Measurements from ENCODE around the gene RASL11A.

The RASL11A gene

DNA sequence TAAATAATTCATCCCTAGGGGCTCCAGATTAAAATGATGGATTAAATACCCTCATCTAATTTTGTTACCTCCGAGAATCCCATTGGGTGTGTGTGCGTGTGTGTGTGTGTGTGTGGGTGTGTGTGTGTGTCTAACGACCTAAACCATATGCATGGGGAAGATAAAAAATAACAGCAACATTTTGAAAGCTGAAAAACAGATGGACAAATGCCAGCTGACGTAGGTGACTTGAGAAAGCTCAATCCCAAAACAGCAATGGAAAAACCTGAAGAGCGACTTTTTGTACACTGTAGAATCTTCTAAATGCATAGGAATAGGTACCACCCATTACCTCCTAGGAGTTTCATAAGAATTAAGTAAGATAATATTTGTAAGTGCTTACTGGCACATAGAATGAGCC is 27.9 kb upstream of the RASL11A start:
- TF ChIP-seq, protein P1, sequence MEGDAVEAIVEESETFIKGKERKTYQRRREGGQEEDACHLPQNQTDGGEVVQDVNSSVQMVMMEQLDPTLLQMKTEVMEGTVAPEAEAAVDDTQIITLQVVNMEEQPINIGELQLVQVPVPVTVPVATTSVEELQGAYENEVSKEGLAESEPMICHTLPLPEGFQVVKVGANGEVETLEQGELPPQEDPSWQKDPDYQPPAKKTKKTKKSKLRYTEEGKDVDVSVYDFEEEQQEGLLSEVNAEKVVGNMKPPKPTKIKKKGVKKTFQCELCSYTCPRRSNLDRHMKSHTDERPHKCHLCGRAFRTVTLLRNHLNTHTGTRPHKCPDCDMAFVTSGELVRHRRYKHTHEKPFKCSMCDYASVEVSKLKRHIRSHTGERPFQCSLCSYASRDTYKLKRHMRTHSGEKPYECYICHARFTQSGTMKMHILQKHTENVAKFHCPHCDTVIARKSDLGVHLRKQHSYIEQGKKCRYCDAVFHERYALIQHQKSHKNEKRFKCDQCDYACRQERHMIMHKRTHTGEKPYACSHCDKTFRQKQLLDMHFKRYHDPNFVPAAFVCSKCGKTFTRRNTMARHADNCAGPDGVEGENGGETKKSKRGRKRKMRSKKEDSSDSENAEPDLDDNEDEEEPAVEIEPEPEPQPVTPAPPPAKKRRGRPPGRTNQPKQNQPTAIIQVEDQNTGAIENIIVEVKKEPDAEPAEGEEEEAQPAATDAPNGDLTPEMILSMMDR (conservative IDR thresholded peaks at IDR 0.05; ENCODE audit: low read length) = no peak
- DNase-seq (ENCODE audit: low read depth) = no peak
- no peak overlapping the region for H3K4me3 ChIP-seq (ENCODE audit: low read length)

DNA sequence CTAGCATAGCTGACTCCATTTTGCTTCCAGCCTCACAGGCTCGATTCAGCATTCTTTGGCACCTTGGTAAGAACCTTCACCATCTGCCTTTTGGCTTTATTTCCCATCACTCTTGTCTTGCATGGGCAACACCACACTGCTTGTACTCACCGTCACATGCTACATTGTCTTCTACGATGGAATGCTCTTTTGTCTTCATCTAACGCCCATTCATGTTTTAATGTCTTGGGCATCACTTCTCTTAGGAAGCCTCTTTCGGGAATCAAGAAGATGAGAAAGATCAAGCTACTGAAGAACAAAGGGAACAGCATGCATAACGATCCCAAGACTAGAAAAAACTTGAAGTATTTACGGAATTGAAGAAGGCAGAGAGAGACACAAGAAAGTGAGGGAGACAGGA is 25.0 kb upstream of the RASL11A start:
- TF ChIP-seq, protein P1 (conservative IDR thresholded peaks at IDR 0.05; ENCODE audit: low read length) = no peak
- no peak for DNase-seq (ENCODE audit: low read depth)
- H3K4me3 ChIP-seq (ENCODE audit: low read length) = no peak overlapping the region

DNA sequence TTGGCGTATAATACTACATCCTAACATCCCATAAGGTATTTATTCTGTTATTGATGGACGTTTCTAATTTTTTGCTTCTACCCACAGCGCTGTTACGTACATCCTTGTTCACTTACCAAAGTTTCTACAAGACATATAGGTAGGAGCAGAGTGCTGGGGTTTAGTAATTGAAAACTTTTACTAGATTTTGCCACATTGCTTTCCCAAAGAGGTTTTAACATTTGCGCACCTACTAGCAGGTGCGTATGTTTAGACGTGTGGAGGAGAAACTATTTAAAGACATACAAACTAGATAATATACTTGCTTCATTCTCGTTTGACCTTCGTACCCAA is 19.8 kb upstream of the RASL11A start:
- no peak for DNase-seq (ENCODE audit: low read depth)
- peak overlapping the region; percentile 91 for H3K4me3 ChIP-seq (ENCODE audit: low read length)
- TF ChIP-seq, protein P1 (conservative IDR thresholded peaks at IDR 0.05; ENCODE audit: low read length) = no peak

DNA sequence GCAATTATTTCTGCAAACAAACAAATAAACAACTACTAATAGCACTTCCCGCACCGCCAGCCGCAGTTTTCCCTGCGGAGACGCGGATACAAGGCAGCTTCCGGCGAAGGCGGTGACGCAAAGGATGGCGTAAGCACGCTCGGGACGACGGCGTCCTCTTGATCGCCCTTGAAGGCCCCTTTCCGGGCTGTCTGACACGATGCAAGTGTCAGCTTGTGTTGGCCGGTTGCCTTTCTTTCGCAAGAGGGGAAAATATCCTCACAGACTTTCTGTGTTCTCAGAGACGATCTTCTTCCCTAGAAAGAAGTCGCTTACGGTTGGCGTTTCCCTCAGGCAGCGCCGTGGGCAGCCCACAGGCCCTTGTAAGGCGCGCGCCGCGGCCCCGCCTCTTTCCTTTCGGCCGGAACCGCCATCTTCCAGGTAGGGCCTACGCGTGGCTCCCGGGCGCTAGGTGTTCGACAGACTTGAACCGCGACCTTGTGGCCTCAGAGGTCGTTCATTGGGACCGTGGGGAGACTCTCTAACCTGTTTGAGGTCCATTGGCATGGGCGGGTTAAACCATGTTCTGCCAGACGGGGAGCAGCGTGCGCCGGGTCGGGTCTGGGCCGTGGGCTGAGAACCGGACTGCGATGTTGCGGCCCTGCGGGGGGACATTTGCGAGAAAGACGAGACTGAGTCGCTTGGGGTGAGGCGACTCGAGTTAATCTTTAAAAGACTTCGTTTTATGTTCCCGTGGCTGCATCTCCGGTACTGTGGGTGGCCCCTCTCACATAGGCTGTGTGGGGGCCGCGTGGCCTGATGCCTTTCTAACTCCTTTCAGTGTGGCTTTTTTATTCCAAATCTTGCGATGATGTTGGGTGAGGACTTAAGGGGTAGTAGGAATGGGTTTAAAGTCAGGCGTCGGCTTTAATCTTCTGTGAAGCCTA is 19.2 kb upstream of the RASL11A start, which contains the start of gene RPL21:
Gene RPL21, plus strand, starts transcription at position 393 of the 926 bp plus-strand sequence. CDS start 2,219 bp downstream, outside the sequence.
- DNase-seq (ENCODE audit: low read depth) = peak; percentile 98
- TF ChIP-seq, protein P1 (conservative IDR thresholded peaks at IDR 0.05; ENCODE audit: low read length) = no peak
- peak within 1 kb of the TSS; percentile 91 for H3K4me3 ChIP-seq (ENCODE audit: low read length)

DNA sequence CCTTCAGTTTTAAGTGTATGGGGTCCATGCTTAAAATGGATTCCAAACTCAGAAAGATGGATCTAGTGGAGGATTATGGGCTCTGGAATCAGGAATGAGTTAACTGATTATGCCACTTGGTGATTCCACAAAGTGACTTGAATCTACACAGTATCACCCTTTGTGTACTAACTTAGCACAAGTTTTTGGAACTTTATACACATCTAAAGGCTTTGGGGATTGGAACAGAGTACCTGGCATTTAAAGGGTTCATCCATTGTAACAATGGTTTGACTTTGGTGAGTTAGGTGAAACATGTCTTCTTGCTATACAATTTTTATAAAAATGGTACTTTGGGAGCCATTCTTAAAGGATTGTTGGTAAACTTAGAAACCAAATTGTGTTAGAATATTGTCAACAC is 18.2 kb upstream of the RASL11A start:
- TF ChIP-seq, protein P1 (conservative IDR thresholded peaks at IDR 0.05; ENCODE audit: low read length) = no peak
- peak overlapping the region; percentile 91 for H3K4me3 ChIP-seq (ENCODE audit: low read length)
- DNase-seq (ENCODE audit: low read depth) = no peak

DNA sequence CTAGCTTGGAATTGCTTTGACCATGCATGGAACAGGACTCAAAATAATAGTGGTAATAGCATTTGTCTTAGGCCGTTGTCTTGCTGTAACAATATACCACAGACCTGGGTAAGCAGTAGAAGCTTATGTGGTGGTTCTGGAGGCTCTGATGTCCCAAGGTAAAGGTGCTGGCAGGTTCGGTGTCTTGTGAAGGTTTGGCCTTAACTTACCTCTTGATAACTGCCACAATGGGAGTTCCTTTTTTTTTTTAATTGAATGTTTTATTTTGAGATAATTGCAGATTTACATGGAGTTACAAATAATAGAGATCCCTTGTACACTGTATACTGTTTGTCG is 13.4 kb upstream of the RASL11A start:
- DNase-seq (ENCODE audit: low read depth) = no peak
- TF ChIP-seq, protein P1 (conservative IDR thresholded peaks at IDR 0.05; ENCODE audit: low read length) = no peak
- H3K4me3 ChIP-seq (ENCODE audit: low read length) = no peak overlapping the region

DNA sequence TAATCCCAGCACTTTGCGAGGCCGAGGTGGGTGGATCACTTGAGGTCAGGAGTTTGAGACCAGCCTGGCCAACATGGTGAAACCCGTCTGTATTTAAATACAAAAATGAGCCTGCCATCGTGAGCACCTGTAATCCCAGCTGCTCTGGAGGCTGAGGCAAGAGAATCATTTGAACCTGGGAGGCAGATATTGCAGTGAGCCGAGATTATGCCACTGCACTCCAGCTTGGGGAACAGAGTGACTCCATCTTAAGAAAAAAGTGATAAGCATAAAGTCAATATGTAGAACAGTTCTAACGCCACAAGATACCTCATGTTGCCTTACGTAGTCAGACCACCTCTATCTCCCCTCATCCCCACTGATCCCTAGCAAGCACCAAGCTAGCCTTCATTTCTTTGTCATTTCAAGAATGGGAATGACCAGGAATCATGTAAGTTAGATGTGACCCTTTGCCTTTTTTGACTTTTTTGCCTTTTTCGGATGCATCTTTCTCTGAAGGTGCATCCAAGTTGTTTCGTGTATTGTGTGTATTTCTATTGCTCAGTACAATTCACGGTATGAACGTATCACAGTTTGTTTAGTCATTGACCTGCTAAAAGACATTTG is 12.9 kb upstream of the RASL11A start:
- no peak for DNase-seq (ENCODE audit: low read depth)
- TF ChIP-seq, protein P1 (conservative IDR thresholded peaks at IDR 0.05; ENCODE audit: low read length) = no peak
- H3K4me3 ChIP-seq (ENCODE audit: low read length) = no peak overlapping the region

Data from AG10803 (cell line).